NCI-H2107 (cell line): ENCODE data around the gene WFDC9.
"Not testable (repeated sequence)": the region's sequence is repeated elsewhere in the genome, so short reads cannot be mapped to it uniquely, and the experiment has no call there.

Source experiments
- DNase-seq: peaks from one replicate; lab custom pipeline; 2025; lab: John Stamatoyannopoulos, UW

WFDC9 gene

DNA sequence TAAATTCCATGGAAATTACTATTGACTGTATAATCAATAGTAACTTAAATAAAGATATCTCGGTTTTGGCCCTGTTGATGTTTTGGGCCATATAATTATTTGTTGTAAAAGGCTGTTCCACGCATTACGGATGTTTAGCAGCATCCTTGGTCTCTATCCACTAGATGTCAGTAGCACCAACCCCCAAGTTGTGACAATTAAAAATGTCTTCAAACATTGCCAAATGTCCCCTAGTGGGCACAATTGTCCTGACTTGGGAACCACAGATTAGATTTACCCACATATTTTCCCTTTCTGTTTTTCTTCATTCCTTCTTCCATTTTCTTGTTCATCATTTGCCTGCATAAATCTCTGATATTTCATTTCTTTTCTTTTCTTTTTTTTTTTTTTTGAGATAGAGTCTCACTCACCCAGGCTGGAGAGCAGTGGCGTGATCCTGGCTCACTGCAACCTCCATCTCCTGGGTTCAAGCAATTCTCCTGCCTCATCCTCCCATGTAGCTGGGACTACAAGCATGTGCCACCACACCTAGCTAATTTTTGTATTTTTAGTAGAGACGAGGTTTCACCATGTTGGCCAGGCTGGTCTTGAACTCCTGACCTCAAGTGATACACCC lies 38.4 kb downstream of the WFDC9 start:
- DNase-seq, result peak; percentile 6

DNA sequence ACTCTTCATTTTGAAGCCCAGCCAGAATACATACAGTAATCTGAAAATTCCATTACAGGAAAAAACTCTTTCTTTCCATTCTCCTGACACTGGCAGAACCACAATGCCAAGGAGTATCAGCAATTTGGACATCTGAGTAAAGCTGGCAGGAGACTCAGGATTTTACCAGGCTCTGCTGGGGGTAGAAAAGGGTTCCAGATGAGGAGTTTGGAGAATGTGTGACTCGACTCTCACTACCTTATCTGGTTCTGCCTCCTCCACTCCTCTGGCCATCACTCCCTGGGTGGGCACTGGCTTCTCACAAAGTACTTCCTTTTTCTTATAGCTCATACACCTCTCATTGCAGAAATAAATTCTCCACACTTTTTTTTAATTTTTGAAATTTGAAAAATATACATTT lies 41.4 kb downstream of the WFDC9 start:
- no peak for DNase-seq

DNA sequence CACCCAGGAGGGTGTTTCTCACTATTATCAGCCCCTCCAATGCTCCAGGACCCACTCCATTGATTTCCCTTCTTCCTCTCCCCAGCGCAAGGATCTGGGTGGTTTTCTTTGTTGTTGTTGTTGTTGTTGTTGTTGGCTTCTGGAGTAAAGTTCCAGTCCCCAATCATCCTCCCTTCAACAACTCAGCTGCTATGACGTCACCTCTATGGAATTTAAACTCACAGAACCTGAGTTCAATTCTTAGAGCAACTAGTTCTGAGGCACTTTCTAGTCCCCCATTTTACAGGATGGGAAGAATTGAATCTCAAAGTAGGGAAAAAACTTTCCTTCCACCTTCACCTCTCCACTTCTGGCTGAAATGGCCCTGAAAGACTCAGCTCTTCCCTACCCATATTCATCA lies 42.3 kb downstream of the WFDC9 start:
- no peak for DNase-seq

- not testable (repeated sequence) for DNase-seq
These were observed 45.1 kb downstream of the WFDC9 start for GRCh38 chr20:45585986-45586385.

- DNase-seq, result not testable (repeated sequence)
These were observed 46.8 kb downstream of the WFDC9 start for GRCh38 chr20:45584294-45584693.

- no peak for DNase-seq
These were observed 47.6 kb downstream of the WFDC9 start for GRCh38 chr20:45583502-45583901.

DNA sequence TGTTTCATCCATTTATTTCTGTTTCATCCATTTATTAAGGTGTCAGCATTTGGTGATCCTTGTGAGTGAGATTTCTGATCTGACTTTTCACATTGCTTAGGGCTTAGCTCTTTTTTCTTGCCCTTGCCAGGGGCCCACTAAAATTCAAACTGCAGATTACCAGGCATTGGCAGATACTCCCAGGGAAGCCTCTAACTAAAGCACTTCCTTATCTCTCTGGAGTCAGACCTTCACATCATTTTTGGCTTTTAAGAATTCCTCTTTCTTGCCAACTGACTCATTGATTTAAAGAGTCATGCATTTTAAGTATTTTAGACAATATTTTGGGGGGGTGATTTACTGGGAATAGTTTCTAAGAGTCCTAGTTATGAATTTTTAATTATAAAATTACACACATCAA lies 49.4 kb downstream of the WFDC9 start:
- DNase-seq, result no peak

GRCh38 chr20:45579184-45579583 lies 51.9 kb downstream of the WFDC9 start, which contains the start of gene WFDC8:
WFDC8 (minus strand) TSS chr20:45579284; CDS start chr20:45579247, 37 bp downstream.
- DNase-seq, result no peak

- no peak for DNase-seq
These were observed 52.9 kb downstream of the WFDC9 start for GRCh38 chr20:45578231-45578630.

DNA sequence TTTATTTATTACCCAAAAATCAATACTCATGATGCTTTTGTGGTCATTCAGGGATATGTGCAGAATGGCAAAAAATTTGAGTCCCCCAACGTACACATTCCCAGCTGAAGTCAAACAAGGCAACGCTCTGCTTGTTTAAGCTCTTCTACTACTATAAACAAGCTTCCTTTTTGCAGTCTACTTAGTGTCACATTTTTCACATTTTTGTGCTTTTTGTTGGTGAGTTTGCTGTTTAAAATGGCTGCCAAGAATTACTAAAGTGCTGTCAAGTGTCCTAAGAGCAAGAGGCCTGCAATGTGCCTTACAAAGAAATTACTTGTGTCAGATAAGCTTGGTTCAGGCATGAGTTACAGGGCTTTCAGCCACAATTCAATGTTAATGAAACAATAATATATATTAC lies 54.1 kb downstream of the WFDC9 start:
- no peak for DNase-seq

GRCh38 chr20:45575931-45576330 lies 55.2 kb downstream of the WFDC9 start:
- DNase-seq, result no peak

- DNase-seq, result not testable (repeated sequence)
These were observed 61.4 kb downstream of the WFDC9 start for GRCh38 chr20:45569650-45570049.

DNA sequence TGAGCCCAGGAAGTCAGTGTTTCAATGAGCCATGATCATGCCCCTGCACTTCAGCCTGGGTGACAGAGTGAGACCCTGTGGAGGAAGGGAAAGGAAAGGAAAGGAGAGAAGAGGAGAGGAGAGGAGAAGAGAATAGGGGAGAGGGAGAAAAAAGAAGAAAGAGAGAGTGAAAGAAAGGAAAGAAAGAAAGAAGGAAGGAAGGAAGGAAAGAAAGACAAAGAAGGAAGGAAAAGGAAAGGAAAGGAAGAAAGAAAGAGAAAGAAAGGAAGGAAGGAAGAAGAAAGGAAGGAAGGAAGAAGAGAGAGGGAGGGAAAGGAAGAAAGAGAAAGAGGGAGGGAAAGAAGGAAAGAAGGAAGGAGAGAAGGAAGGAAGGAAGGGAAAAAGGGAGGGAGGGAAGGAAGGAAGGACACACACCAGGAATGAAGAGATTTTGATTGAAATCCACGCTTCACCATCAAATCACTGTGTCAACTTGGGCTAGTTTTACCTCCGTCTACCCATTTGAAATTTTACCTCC lies 66.3 kb downstream of the WFDC9 start:
- no peak for DNase-seq
